ENCODE data around the gene MAN1C1.

The MAN1C1 gene

GRCh38 chr1:25610822-25611630 is 5.6 kb upstream of the MAN1C1 start:
- no peak overlapping the region for H3K4me3 ChIP-seq

GRCh38 chr1:25611843-25612242 is 4.7 kb upstream of the MAN1C1 start:
- Histone ChIP-seq H3K27ac (no peak overlapping the region), H3K4me3 (no peak overlapping the region)

More at GRCh38 chr1:25610822-25611630, 5.6 kb upstream of the MAN1C1 start:
- H3K27ac ChIP-seq = no peak overlapping the region

GRCh38 chr1:25612421-25612820 is 4.2 kb upstream of the MAN1C1 start:
- H3K27ac ChIP-seq = no peak overlapping the region

GRCh38 chr1:25613091-25613490 is 3.5 kb upstream of the MAN1C1 start:
- H3K4me3 ChIP-seq = no peak overlapping the region
- H3K27ac ChIP-seq = no peak overlapping the region

More at GRCh38 chr1:25612421-25612820, 4.2 kb upstream of the MAN1C1 start:
- no peak overlapping the region for H3K4me3 ChIP-seq

GRCh38 chr1:25614501-25615171 is 2.0 kb upstream of the MAN1C1 start:
- H3K4me3 ChIP-seq = no peak overlapping the region
- peak overlapping the region in 1 of 21 experiments; percentile 43 for H3K27ac ChIP-seq

GRCh38 chr1:25615172-25615541 is 1.4 kb upstream of the MAN1C1 start:
- Histone ChIP-seq H3K27ac (peak overlapping the region in 1 of 21 experiments; percentile 43), H3K4me3 (no peak overlapping the region)

GRCh38 chr1:25615563-25616094 is 962 bp upstream of the MAN1C1 start:
- peak overlapping the region in 18 of 21 experiments; percentile 11 to 79 (median 54) for H3K27ac ChIP-seq
- H3K4me3 ChIP-seq = peak overlapping the region; percentile 39 to 84 (median 48)

GRCh38 chr1:25616987-25617624 is 515 bp downstream of the MAN1C1 start:
- H3K4me3 ChIP-seq = peak overlapping the region; percentile 63 to 84 (median 70)
- H3K27ac ChIP-seq = peak overlapping the region in 20 of 21 experiments; percentile 34 to 84 (median 61)

GRCh38 chr1:25617625-25618432 is 1.2 kb downstream of the MAN1C1 start:
- Histone ChIP-seq H3K27ac (peak overlapping the region in 12 of 21 experiments; percentile 12 to 84 (median 60)), H3K4me3 (peak overlapping the region; percentile 63 to 84 (median 70))

- Histone ChIP-seq H3K4me3 (peak overlapping the region; percentile 63 to 84 (median 70)), H3K27ac (peak overlapping the region in 9 of 21 experiments; percentile 46 to 84 (median 60))
Measured at GRCh38 chr1:25618433-25618808, 1.8 kb downstream of the MAN1C1 start.

GRCh38 chr1:25619101-25619890 is 2.7 kb downstream of the MAN1C1 start:
- H3K27ac ChIP-seq = peak overlapping the region in 2 of 21 experiments; percentile 34 to 51
- H3K4me3 ChIP-seq = peak overlapping the region in 1 of 7 experiments; percentile 82

- no peak overlapping the region for H3K4me3 ChIP-seq
- H3K27ac ChIP-seq = peak overlapping the region in 1 of 21 experiments; percentile 51
Measured at GRCh38 chr1:25620211-25620610, 3.6 kb downstream of the MAN1C1 start.

GRCh38 chr1:25620701-25621350 is 4.2 kb downstream of the MAN1C1 start:
- peak overlapping the region in 1 of 21 experiments; percentile 51 for H3K27ac ChIP-seq
- H3K4me3 ChIP-seq = no peak overlapping the region

GRCh38 chr1:25621876-25622275 is 5.3 kb downstream of the MAN1C1 start:
- no peak overlapping the region for H3K4me3 ChIP-seq
- H3K27ac ChIP-seq = no peak overlapping the region

- no peak overlapping the region for H3K4me3 ChIP-seq
- H3K27ac ChIP-seq = no peak overlapping the region
Measured at GRCh38 chr1:25622531-25622930, 5.9 kb downstream of the MAN1C1 start.

- Histone ChIP-seq H3K4me3 (no peak overlapping the region), H3K27ac (no peak overlapping the region)
Measured at GRCh38 chr1:25623007-25623406, 6.4 kb downstream of the MAN1C1 start.

GRCh38 chr1:25623731-25624130 is 7.1 kb downstream of the MAN1C1 start:
- Histone ChIP-seq H3K4me3 (no peak overlapping the region), H3K27ac (no peak overlapping the region)

GRCh38 chr1:25624156-25624555 is 7.6 kb downstream of the MAN1C1 start:
- no peak overlapping the region for H3K27ac ChIP-seq

More at GRCh38 chr1:25624156-25624555, 7.6 kb downstream of the MAN1C1 start:
- H3K4me3 ChIP-seq = no peak overlapping the region
